ENCODE data around the gene VPS8.

The VPS8 gene

DNA sequence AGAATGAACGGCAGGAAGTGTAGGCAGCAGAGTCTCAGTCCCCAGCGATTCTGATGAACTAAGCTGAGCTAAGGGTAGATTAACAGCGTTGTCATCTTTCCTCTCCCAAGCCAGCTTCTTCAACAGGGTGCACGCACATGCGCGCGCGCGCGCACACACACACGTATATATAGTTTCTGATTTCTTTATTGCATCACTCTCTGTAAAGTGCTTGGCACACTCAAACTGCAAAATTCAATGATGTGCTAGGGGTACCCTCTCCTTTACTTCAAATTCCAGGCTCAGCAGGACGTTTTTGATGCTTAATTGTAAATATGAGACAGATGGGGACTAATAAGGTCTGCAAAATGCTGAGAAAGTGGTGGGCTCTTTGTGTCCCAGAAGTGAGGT, 26.1 kb upstream of the VPS8 start:
- DNase-seq = no peak

DNA sequence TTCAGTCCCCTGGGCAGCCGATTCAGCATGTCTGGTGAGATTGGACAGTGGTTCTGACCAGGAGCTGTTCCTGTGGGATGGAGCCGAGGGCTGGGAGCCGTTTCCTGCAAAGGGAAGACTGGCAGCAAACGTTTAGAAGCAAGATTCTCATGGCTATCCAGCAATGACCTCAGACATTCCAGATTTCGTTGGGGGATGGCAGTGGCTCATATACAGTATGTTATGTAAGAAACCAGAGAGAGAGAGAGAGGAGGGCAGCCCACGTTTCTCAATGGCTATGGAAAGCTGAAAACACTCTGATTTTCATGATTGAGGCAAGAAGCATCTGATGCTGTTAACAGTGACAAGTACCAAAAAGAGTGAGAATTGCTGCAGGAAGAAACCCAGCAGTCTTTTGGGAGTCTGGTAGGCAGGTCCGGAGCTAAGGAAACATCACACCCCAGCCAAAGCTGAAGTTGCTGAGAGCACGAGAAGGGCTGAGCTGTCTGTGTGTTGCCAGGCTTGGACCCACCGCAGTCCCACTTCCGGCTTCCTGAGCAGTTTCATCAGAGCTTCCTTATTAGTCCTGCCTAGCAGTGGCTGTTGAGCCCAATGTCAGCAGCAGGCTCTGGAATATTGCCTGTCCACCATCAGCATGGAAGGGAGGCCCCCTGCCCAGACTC, 25.6 kb upstream of the VPS8 start:
- DNase-seq = no peak

DNA sequence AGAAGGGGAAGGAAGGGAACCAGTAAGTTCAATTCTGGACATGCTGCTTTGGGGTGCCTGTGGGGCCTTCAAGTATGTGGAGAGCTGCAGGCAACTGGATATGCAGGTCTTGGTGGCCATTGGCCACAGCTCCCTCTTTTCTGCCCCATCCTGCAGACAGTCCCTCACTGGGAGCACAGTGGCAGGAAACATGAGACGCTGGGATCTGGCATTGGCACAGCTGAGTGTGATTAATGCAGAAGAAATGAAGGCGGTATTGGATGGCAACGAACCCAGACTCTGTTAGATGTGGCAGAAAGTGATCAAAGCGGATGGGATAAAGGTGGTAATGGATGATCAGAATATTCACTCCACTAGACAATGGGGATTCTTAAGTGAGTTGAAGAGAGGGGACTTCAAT, 23.2 kb upstream of the VPS8 start:
- DNase-seq = no peak

DNA sequence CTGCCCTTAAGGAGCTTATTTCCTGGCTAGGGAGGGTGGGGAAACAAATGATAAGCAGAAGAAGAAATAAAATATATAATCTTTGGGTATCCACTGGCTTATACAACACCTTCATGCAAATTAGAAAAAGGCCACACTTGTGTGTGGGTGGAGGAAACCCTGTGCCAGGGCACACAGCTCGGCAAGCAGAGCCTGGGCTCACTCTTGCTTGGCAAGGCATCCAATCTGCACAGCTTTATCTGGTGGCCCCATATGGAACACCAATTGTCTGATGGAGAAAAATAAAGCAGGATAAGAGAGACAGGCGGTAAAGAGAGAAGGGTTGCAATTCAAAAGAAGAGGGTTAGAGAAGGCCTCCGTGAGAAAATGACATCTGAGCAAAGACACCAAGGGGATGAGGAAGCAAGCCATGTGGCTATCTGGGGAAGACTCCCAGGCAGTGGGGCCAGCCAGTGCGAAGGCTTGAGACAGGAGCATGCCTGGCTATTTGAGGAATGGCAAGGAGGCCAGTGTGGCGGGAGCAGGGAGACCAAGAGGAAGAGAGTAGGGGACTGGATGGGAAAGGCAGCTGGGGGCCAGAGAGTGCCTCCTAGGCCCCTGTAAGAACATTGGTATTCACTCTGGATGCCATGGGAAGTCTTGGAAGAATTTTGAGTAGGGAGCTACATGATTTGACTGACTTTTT, 22.5 kb upstream of the VPS8 start:
- no peak for DNase-seq

DNA sequence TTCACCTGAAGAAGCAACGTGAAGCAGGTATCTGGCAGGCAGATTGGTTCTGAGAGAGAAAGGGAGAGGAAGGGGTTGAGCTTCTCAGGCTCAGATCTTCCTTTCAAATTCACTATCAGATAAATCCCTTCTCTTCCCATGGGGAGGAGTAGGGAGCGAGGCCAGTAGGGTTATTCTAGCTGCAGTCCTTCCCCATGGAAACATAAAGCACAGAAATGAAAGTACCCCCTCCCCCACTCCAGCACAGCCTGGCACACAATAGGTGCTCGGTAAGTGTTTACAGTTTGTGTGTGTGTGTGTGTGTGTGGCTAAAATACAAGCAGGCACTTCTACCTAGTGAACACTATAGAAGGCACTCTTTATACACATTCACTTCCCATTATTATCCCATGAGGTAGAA, 20.8 kb upstream of the VPS8 start:
- no peak for DNase-seq

DNA sequence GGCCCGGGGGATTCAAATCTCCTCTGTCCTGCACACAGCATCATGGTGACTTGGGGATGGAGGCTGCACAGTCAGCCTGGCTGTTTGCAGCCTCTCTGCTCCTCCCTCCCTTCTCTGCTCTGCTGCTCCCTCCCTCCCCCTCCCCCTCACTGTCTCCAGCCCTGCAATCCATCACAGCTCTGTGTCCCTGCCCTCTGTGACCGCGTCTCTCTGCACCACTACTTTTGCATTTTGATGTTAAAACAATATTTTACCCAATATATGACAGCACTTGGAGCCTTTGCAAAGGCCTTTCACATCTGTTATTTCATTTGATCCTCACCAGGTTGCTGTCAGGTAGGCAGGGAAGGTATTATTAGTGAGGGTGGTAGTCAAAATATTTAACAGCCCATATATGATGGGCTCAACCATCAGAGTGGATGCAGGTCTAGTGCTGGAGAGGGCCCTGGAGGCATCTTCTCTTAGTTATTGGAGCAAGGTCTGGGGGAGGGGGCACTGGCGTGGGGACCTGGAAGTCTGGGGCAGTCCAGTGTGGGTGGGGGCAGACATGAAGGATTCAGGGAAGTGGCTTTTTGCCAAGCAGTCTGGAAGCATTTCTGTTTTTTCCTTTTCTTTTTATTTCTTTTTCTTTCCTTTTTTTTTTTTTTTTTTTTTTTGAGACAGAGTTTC, 16.3 kb upstream of the VPS8 start:
- DNase-seq = no peak

DNA sequence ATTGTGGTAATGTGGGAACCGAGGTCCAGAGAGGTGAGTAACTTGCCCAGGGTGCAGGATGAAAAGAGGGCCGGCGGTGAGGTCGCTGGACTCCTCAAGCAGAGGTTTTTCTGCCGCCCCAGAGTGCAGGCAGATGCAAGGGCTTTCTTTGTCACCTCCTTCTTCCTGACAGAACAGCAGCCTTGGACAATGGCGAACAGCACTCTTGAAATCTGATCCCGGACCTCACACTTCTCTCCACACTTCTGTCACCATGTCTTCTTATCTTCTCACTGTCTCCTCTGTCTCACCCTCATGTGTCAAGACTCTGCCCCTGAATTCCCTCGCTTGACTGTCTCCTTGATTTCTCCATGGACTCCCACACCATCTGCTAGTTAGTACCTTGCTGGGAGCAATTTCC, 15.4 kb upstream of the VPS8 start:
- DNase-seq = no peak

DNA sequence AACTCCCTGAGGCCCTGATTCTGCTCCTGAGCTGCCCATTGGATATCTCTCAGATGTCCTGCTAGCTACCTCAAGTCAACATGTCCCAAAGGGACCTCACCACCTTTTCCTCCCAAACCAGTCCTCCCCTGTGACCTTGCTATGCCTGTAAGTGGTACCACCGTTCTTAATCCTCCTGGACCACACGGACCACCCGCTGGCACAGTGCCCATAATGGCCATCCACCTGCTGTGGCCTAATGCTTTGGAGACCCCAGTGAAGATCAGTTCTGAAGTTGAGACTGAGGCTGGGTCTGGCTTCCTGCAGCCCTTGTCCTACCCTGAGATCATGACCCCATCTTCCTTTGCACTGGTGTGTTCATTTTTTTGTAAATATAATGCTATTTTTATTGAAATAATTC, 15.0 kb upstream of the VPS8 start:
- DNase-seq = no peak

DNA sequence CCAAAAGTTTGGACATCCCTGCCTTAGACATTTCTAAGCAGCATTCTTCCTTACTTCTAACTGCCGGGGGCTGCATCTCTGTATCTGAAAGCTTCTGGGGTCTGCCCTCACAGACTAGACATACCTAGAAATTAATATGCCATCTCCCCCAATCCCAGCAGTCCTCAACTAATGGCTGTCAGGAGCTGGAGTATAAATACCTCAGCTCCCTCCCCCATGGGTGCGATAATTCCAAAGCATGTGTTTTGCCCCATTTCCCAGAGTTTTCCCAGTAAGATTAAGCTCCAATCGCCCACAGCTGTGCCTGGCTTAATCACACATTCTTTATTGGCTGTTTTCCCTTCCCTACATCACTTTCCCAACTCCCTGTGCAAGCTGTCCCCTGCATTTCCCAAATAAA, 13.8 kb upstream of the VPS8 start:
- no peak for DNase-seq

DNA sequence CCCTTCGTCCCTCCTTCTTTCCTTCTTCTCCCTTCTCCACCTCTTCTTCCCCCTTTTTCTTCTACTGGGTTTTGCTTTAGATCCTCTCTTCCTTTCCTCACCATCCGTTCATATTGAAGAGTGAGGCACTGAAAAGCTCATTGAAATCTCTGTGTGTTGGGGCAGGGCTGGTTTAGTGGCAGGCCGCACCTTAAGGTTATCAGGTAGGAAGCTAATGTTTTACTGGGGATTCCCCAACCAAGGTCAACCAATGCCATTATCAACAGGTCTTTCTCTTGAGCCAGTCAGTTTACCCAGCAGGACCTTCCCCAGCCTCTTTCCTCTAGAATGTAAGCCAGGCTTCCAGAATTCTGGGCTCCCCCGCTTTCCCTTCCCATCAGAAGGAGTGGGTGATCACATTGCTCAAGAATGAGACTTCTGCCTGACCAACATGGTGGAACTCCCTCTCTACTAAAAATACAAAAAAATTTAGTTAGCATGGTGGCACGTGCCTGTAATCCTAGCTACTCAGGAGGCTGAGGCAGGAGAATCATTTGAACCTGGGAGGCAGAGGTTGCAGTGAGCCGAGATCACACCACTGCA, 11.5 kb upstream of the VPS8 start:
- DNase-seq = no peak

DNA sequence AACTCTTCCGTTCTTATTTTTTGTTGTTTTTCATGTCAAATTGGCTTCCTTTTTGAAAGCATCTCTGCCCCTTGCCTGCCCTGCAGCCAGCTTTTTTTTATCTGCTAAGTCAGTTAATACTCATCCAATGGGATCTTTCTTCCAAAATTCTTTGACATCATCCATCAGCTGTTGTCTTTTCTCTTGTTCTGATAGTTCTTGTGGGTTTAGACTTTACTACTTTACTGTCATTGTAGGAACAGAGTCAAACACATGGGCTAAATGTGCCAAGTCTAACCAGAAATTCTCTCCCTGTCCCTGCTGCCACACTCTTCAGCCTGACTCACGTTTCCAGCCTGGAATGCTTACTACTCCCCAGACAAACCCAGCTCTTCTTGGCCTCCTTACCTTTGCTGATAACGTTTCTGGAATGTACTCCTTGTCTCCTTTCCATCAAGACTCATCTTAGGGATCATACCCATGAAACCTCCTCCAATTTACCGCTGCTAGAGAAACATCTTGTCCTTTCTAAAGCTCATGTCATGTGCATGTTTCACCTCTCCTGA, 10.7 kb upstream of the VPS8 start:
- DNase-seq = no peak

DNA sequence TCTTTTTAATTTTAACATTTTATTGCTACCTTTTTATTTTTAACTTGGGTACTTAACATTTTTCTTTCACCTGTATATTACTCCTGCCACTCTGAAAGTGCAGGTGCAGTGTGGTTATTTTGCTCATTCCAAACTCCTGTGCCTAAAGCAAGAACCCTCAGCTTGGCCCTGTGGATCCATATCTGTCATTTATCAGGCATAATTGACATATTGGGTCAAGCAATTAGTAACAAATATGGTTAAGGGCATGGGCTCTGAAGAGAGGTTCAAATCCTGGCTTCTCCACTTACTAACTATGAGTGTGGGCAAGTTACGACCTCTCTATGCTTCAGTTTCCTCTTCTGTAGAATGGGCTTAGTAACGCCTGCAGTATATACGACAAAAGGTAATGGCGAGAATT, 9.8 kb upstream of the VPS8 start:
- no peak for DNase-seq

DNA sequence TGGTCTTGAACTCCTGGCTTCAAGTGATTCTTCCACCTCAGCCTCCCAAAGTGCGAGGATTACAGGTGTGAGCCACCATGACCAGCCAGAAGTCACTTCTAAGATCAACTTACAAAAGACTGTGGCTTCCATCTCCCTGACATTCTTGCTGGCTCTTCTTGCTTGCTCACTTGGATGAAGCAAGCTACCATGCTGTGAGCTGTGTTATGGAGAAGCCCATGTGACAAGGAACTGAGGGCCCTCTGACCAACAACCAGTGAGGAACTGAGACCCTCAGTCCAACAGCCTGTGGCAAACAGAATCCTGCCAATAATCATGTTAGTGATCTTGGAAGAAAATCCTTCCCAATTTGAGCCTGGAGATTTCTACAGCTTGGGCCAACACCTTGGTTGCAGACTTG, 7.2 kb upstream of the VPS8 start:
- DNase-seq = no peak

DNA sequence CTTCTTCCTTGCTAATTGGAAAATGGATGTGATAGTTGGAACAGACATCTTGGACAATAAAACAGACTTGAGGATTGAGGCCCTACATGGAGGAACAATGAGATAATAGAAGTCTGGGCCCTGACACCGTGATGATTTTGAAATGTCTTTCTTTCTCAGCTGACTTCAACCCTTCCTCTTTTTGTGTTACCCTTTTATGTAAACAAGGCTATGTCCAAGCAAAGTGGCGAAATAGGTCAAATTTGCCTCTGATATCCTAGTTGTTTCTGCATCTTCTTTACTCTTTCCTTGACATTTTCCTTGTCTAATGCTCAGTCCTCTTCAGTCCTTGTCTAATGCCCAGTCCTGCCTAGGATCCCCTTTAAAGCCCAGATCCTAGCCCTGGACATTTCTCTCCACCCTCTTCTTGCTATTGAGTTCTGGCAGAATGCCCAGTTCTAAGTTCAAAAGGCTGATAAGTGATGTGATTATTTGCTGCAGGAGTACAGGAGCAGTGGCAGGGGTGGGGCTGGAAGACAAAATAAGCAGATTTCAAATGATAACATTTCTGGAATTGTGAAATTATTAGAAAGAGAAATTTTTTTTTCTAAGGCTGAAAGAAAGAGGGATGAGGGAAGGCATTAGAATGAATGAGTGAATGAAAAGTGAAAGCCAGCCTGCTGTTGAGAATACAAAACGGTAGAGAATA, 6.5 kb upstream of the VPS8 start:
- DNase-seq = no peak

DNA sequence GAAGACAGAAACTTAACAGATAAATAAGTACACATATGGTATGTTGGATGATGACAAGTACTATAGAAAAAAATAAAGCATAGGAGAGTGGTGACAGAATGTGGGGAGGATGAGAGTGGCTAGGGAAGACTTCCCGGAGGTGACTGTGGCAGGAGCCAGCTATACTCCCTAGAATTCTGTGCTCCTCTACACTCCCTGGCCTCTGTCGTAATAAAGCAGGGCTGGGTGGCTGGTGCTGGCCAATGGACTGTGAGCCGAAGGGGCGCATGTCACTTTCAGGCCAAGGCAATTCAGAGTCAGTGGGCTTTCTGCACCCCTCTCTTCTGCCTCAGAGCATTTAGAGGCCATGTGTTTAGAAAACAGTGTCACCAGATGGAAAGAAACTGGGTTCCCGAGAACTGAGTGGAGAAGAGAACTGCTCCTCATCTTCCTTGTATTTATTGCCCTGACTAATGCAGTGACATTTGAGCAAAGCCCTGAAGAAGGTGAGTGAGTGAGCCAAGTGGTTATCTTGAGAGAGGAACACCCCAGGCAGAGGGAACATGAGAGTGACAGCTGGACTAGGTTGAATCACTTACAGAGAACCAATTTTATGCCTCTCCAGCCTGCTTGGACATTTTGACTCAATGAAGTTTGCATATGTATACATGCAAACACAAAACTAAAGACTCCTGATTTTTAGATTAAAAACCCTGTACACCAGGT, 5.2 kb upstream of the VPS8 start:
- no peak for DNase-seq

DNA sequence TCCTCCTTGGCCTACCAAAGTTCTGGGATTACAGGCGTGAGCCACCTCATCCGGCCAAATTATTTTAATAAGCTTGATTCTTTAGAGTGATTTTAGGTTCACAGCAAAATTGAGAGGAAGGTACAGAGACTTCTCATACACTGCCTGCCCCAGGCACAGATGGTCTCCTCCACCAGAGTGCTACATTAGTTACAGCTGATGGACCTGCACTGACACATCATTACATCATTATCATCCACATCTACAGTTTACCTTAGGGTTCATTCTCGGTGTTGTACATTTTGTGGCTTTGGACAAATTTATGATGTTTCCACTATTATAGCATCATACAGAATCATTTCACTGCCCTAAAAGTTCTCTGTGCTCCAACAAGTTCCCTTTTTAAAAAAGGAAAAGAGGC, 4.4 kb upstream of the VPS8 start:
- no peak for DNase-seq

DNA sequence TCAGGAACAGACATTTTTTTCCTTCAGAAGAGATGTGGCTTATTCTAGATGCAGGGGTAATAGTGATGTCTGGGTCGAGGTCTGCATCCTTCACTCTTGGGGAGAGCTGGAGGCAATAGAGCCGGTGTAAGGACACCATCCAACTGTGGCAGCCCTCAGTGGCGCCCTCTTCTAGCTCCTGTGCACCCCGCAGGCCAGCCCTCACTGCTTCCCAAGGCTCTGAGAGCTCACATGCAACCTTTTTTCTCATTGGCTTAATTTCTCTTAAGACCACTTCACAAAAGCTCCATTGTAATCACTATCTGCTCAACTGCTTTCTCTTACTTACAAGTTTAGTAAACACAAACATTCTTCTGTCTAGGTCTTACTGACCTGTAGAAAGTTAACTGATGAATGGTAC, 3.9 kb upstream of the VPS8 start:
- no peak for DNase-seq

DNA sequence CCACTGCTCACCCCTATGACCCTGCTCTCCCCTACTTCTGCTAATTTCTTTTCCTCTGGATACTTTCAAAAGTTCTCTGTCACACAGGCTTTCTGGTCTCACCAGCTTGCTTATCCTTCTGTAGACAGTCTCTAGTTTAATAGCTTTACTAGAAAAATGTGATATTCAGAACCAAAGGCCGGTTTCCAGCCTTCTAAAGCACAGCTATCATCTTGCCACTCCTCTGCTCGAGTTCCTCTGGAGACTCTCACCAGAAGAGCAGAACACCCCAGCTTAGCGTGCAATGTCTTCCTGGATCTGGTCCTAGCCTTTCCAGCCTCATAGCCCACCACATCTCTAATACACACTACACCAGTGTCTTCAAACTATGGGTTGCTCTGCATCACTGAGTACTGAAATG, 1.8 kb upstream of the VPS8 start:
- DNase-seq = no peak

DNA sequence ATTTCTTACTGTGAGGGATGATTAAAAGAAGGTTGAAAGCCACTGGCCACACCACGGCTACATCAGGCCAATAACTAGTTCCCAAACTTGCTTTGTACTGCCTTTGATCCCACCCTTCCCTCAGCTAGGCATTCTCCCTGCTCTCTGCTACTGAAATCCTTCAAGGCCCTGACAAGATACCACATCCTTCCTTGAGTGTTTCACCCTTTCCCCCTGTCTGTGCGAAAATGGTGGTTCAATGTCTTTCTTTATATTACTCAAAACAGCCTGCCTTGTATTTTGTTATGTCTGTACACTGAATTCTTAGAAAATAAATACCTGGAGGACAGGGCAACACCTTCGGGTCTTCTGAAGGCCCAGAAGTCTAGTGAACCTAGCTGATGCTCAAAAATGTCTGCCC, 932 bp upstream of the VPS8 start:
- no peak for DNase-seq

DNA sequence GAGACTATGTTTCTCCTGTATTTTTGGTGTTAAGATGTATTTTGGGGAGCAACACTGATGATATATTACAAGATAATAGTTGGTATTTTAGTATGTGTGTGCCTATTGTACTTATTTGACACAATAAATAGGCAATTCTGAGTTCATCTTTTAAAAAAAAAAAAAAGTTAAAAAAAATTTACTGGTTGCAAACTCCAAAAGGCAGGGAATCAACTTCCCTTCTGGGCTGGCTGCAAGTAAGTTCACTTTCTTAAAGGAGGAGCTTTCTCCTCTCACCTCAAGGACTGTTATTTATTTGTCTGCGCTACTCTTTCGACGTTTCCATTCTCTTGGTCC, 335 bp upstream of the VPS8 start:
- DNase-seq = no peak

DNA sequence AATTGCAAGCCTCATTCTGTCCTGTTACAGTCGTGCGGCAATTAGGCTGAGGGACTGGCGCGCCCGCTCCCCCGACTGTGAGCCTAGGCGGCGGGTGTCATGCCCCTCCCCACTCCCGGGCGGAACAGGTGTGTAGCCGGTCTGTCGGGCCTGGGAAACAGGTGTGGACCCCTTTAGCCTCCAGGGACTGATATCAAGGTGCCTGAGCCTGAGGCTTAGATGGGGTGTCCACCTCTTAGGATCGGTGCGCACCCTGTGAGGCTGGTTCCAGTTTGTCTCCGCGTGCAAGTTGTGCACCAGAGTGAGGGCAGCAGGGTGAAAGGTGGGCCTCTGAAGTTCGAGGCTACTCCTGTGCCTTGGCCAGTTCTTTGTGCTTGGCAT, 686 bp downstream of the VPS8 start:
- DNase-seq = no peak

DNA sequence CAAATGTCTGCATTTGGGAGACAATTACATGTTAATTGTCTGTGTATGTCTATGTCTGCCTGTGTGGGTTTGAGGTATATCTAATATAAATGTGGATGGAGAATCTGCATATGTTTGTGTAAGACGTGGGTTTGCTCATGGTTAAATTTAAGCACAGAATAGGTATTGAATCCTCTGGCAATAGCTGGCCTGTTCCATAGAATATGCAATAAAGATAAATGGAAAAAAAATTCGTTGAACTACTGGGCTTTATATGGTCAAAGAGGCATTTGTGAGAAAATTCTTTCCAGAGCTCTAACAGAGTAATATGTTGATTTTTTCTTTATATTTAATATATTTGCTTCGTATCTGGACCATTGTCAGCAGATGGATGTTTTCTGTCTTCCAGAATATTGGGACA, 1.4 kb downstream of the VPS8 start:
- DNase-seq = no peak

DNA sequence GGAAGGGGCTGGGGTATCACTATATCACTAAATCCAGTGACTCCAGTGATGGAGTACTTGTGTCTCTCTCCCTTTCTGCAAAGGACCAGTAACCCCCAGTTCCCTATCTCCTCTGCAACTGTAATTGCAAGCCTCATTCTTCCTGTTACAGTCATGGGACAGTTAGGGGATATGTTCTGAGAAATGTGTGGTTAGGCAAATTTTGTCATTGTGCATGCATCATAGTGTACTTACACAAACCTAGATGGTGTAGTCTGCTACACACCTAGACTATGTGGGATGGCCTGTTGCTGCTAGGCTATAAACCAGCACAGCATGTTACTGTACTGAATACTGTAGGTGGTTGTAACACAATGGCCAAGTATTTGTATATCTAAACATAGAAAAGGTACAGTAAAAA, 2.2 kb downstream of the VPS8 start:
- no peak for DNase-seq

All from CD4-positive, alpha-beta T cell treated with Interleukin-10 for 1 hour (primary cell).